Nephron (organoid): Measurements from ENCODE around the gene C1QA.

Experiments used
- H3K27ac Mint-ChIP-seq, 3 experiments: 2 replicates each; pipeline ENCODE4 v1.8.0; 2020; ENCODE audit warnings: mixed read lengths in 3 of 3, mild to moderate bottlenecking in 2 of 3, moderate library complexity in 1 of 3
- H3K27me3 Mint-ChIP-seq: 2 replicates; pipeline ENCODE4 v1.8.0; 2021; ENCODE audit warnings: low read depth, mild to moderate bottlenecking, moderate library complexity, mixed read lengths
- H3K36me3 Mint-ChIP-seq: 2 replicates; pipeline ENCODE4 v1.8.0; 2020; ENCODE audit warnings: low read depth, mixed read lengths
- H3K4me1 Mint-ChIP-seq: 2 replicates; pipeline ENCODE4 v1.8.0; 2020; ENCODE audit warnings: mixed read lengths
- H3K4me3 Mint-ChIP-seq, 3 experiments: 2 replicates each; pipeline ENCODE4 v1.8.0; 2020; ENCODE audit warnings: mild to moderate bottlenecking in 3 of 3, mixed read lengths in 3 of 3, moderate library complexity in 2 of 3
- H3K9me3 Mint-ChIP-seq: 2 replicates; pipeline ENCODE4 v1.8.0; 2020; ENCODE audit warnings: mixed read lengths
- CTCF ChIP-seq, 3 experiments: fragments of 200-600 bp; sonication (generic); IDR thresholded peaks; one replicate each; pipeline ENCODE4 v1.5.0; 2021; ENCODE audit warnings: antibody characterized with exemption in 3 of 3; ENCODE audit not compliant: unreplicated experiment in 3 of 3

The C1QA gene

GRCh38 chr1:22651941-22652856, 15.8 kb downstream of the C1QA start:
- Mint-ChIP-seq H3K9me3 (no peaks in the 10 kb centered on the region), H3K4me3 (no peak overlapping the region), H3K27ac (no peak overlapping the region), H3K27me3 (peaks cover 29% of the 10 kb centered on the region), H3K36me3 (no peaks in the 10 kb centered on the region), H3K4me1 (peaks cover 10% of the 10 kb centered on the region)
- TF ChIP-seq CTCF (IDR thresholded peaks at IDR 0.05; ENCODE audit: unreplicated experiment in 3 of 3), result no peak

- TF ChIP-seq CTCF (IDR thresholded peaks at IDR 0.05; ENCODE audit: unreplicated experiment in 3 of 3), result no peak
- H3K27me3 Mint-ChIP-seq, result peaks cover 36% of the 10 kb centered on the region
These were observed 16.5 kb downstream of the C1QA start, which contains the start of gene C1QB for GRCh38 chr1:22652881-22653316. Gene C1QB, plus strand, starts transcription at chr1:22653236. Its CDS starts 6,227 bp downstream, at chr1:22659463.

GRCh38 chr1:22654692-22655091, 18.3 kb downstream of the C1QA start:
- H3K27me3 Mint-ChIP-seq, result peaks cover 44% of the 10 kb centered on the region
- H3K4me1 Mint-ChIP-seq, result peaks cover 10% of the 10 kb centered on the region
- H3K27ac Mint-ChIP-seq, result no peak overlapping the region
- peak in 1 of 3 experiments; percentile 17 for TF ChIP-seq CTCF (IDR thresholded peaks at IDR 0.05; ENCODE audit: unreplicated experiment in 3 of 3)
- no peaks in the 10 kb centered on the region for H3K36me3 Mint-ChIP-seq
- H3K4me3 Mint-ChIP-seq, result no peak overlapping the region
- no peaks in the 10 kb centered on the region for H3K9me3 Mint-ChIP-seq

More at GRCh38 chr1:22652881-22653316, 16.5 kb downstream of the C1QA start, which contains the start of gene C1QB:
- Mint-ChIP-seq H3K9me3 (no peaks in the 10 kb centered on the region), H3K4me1 (peaks cover 10% of the 10 kb centered on the region), H3K4me3 (no peak within 1 kb of the TSS), H3K36me3 (no peaks in the 10 kb centered on the region), H3K27ac (no peak within 1 kb of the TSS)

GRCh38 chr1:22658385-22659163, 22.1 kb downstream of the C1QA start:
- Mint-ChIP-seq H3K36me3 (no peaks in the 10 kb centered on the region), H3K27me3 (peaks cover 60% of the 10 kb centered on the region), H3K4me3 (no peak overlapping the region), H3K9me3 (no peaks in the 10 kb centered on the region), H3K4me1 (no peaks in the 10 kb centered on the region), H3K27ac (no peak overlapping the region)
- no peak for TF ChIP-seq CTCF (IDR thresholded peaks at IDR 0.05; ENCODE audit: unreplicated experiment in 3 of 3)

- Mint-ChIP-seq H3K36me3 (no peaks in the 10 kb centered on the region), H3K27ac (no peak overlapping the region), H3K4me3 (no peak overlapping the region), H3K27me3 (peaks cover 54% of the 10 kb centered on the region), H3K4me1 (no peaks in the 10 kb centered on the region), H3K9me3 (no peaks in the 10 kb centered on the region)
- TF ChIP-seq CTCF (IDR thresholded peaks at IDR 0.05; ENCODE audit: unreplicated experiment in 3 of 3), result no peak
These were observed 24.4 kb downstream of the C1QA start for GRCh38 chr1:22660716-22661241.
